GM12892 (cell line): ENCODE measurements around the gene FOXO3.

Source experiments
- POLR2A ChIP-seq: IDR thresholded peaks from 2 replicates; pipeline ENCODE4 v1.6.1; 2011; ENCODE audit warnings: low read depth, low read length, control low read depth
- POLR2AphosphoS5 ChIP-seq: IDR thresholded peaks from 2 replicates; pipeline ENCODE4 v1.6.1; 2011; ENCODE audit warnings: low read depth, low read length, control low read depth

DNA sequence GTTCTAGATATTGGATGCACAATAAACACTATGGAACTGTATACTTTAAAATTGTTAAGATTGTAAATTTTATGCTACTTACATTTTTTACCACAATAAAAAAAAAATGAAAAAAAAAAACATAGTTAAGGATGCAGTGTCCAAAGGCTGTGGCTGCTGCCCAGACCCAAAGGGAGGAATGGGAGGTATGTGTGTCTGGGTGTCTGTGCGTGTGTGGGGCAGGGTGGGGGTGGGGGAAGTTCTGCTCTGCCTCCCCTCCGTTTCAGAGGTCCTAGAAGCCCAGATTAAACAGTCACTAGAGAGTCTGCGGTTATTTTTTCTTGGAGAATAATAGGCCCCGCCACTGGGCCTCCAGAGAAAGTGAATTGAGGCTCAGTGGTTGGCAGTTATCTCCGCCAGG, 151.1 kb downstream of the FOXO3 start:
- no peak for TF ChIP-seq POLR2A
- no peak for TF ChIP-seq POLR2AphosphoS5
